Measurements from ENCODE around the gene TP53TG5. TPM values are rescaled to one million over a fixed set of nuclear protein-coding genes. Genes with fewer than 3 reads are reported as not detected.
A peak's percentile ranks its signal among the peaks of the same experiment; 100 is the strongest.

Gene TP53TG5
- total RNA-seq, 1 experiment from 2014 or later = not detected

- Histone ChIP-seq H3K36me3 (ENCODE audit: insufficient read depth, low read length) (no peaks in the 10 kb centered on the region), H3K27me3 (ENCODE audit: low read length) (no peaks in the 10 kb centered on the region), H2AFZ (ENCODE audit: low read length) (no peak overlapping the region), H3K27ac (ENCODE audit: low read length) (no peak overlapping the region), H3K79me2 (ENCODE audit: low read length) (no peaks in the 10 kb centered on the region), H3K4me2 (ENCODE audit: low read depth, low read length, poor library complexity, severe bottlenecking) (no peak overlapping the region), H3K9me2 (replicated peaks; ENCODE audit: insufficient read depth, low read length) (no peaks in the 10 kb centered on the region), H4K20me1 (ENCODE audit: insufficient read depth, low read depth, low read length) (peaks cover 37% of the 10 kb centered on the region; the same call in 1 of the 2 replicates), H3K9me3 (ENCODE audit: low read length) (no peaks in the 10 kb centered on the region), H3K4me3 (ENCODE audit: low read length) (no peak overlapping the region), H3K4me1 (ENCODE audit: low read length) (peaks cover 13% of the 10 kb centered on the region), H3K9ac (ENCODE audit: low read length) (no peak overlapping the region)
- DNase-seq = no peak
Measured at GRCh38 chr20:45374966-45375365, 3.2 kb downstream of the TP53TG5 start.

DNA sequence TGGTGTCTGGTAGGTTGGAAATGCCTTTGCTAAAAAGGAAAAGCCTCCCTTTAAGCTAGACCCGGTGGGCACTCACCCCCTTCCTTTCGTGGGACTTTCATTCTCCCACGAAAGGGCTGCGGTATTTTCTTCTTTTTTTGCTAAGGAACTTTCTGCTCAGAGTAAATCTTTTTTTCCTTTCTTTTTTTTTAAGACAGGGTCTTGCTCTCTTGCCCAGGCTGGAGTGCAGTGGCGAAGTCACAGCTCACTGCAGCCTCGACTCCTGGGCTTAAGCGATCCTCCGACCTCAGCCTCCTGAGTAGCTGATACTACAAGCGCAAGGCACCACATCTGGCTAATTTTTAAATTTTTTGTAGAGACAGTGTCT, 4.0 kb downstream of the TP53TG5 start:
- peak overlapping the region; percentile 68 for H3K4me2 ChIP-seq (ENCODE audit: low read depth, low read length, poor library complexity, severe bottlenecking)
- H3K27ac ChIP-seq (ENCODE audit: low read length) = no peak overlapping the region
- H3K4me1 ChIP-seq (ENCODE audit: low read length) = peaks cover 18% of the 10 kb centered on the region
- no peaks in the 10 kb centered on the region for H3K36me3 ChIP-seq (ENCODE audit: insufficient read depth, low read length)
- no peak overlapping the region for H3K4me3 ChIP-seq (ENCODE audit: low read length)
- no peak overlapping the region for H3K9ac ChIP-seq (ENCODE audit: low read length)
- H3K9me2 ChIP-seq (replicated peaks; ENCODE audit: insufficient read depth, low read length) = no peaks in the 10 kb centered on the region
- no peak overlapping the region for H2AFZ ChIP-seq (ENCODE audit: low read length)
- peaks cover 40% of the 10 kb centered on the region; the same call in 1 of the 2 replicates for H4K20me1 ChIP-seq (ENCODE audit: insufficient read depth, low read depth, low read length)
- no peaks in the 10 kb centered on the region for H3K27me3 ChIP-seq (ENCODE audit: low read length)
- H3K79me2 ChIP-seq (ENCODE audit: low read length) = no peaks in the 10 kb centered on the region
- no peak for DNase-seq
- no peaks in the 10 kb centered on the region for H3K9me3 ChIP-seq (ENCODE audit: low read length)

GRCh38 chr20:45373353-45374100, 4.6 kb downstream of the TP53TG5 start:
- Histone ChIP-seq H3K9me3 (ENCODE audit: low read length) (no peaks in the 10 kb centered on the region), H3K27ac (ENCODE audit: low read length) (no peak overlapping the region), H3K36me3 (ENCODE audit: insufficient read depth, low read length) (no peaks in the 10 kb centered on the region), H2AFZ (ENCODE audit: low read length) (peak overlapping the region; percentile 42; the same call in 1 of the 2 replicates), H3K79me2 (ENCODE audit: low read length) (no peaks in the 10 kb centered on the region), H4K20me1 (ENCODE audit: insufficient read depth, low read depth, low read length) (peaks cover 44% of the 10 kb centered on the region; the same call in 1 of the 2 replicates), H3K27me3 (ENCODE audit: low read length) (no peaks in the 10 kb centered on the region), H3K4me2 (ENCODE audit: low read depth, low read length, poor library complexity, severe bottlenecking) (peak overlapping the region; percentile 68), H3K4me1 (ENCODE audit: low read length) (peaks cover 23% of the 10 kb centered on the region), H3K9me2 (replicated peaks; ENCODE audit: insufficient read depth, low read length) (no peaks in the 10 kb centered on the region), H3K4me3 (ENCODE audit: low read length) (peak overlapping the region; percentile 53), H3K9ac (ENCODE audit: low read length) (peak overlapping the region; percentile 40; the same call in 1 of the 2 replicates)
- peak; percentile 94 for DNase-seq

DNA sequence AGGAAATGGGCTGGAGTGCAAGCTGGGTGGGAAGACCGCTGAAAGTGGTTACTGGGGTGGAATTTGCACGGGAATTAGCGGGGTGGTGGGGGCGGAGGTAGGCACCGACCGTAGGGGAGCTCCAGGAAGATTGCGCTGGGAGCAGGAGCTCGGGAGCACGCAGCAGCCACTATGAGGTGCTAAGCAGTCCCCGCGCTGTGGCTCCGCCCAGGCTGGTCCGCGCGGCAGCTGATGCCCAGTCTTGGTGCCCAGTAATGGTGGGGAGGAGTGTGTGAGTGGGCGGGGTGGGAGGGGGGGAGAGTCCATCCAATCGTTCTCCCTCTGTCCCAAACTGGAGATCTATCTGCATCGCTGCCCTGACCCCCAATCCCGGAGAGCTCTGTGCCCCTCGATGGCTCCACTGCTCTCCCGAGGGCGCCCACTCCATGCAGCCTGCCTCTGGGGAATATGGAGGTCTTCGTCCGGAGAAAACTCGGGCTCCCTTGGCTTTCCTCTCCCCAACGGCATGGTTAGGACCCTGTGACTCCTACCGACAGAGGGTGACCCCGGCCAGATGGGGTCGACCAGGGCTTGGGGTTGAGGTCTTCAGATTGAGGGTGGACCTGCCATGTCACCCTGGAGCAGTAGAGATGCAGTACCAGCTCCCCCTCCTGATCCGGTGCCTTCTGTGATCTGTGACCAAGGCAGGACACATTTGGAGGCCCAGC, 5.3 kb downstream of the TP53TG5 start:
- no peak overlapping the region for H3K9ac ChIP-seq (ENCODE audit: low read length)
- H3K4me2 ChIP-seq (ENCODE audit: low read depth, low read length, poor library complexity, severe bottlenecking) = no peak overlapping the region
- H3K4me3 ChIP-seq (ENCODE audit: low read length) = no peak overlapping the region
- peaks cover 26% of the 10 kb centered on the region for H3K4me1 ChIP-seq (ENCODE audit: low read length)
- H3K9me2 ChIP-seq (replicated peaks; ENCODE audit: insufficient read depth, low read length) = no peaks in the 10 kb centered on the region
- peaks cover 40% of the 10 kb centered on the region; the same call in 1 of the 2 replicates for H4K20me1 ChIP-seq (ENCODE audit: insufficient read depth, low read depth, low read length)
- no peaks in the 10 kb centered on the region for H3K79me2 ChIP-seq (ENCODE audit: low read length)
- H3K9me3 ChIP-seq (ENCODE audit: low read length) = no peaks in the 10 kb centered on the region
- no peak for DNase-seq
- H3K27ac ChIP-seq (ENCODE audit: low read length) = no peak overlapping the region
- no peaks in the 10 kb centered on the region for H3K27me3 ChIP-seq (ENCODE audit: low read length)
- H3K36me3 ChIP-seq (ENCODE audit: insufficient read depth, low read length) = no peaks in the 10 kb centered on the region
- no peak overlapping the region for H2AFZ ChIP-seq (ENCODE audit: low read length)

DNA sequence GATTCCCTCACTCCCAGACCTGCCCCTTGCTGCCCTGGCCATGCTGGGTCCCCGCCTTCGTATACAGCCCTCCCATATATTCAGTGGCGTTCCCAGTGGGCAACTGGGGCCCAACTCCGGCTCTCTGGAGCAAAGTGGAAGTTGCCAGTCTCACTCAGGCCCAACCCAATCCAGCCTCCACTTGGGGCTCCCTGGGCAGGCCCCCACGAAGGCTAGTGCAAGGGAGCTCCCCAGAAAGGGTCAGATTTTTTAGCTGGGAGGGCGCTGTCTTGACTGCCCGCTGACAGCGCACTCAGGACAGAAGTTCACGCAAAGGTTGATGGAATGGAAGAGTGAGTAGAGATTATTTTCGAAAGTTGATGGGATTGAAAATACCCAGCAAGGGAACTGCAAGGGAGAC, 5.9 kb downstream of the TP53TG5 start:
- H3K9me3 ChIP-seq (ENCODE audit: low read length) = no peaks in the 10 kb centered on the region
- no peak overlapping the region for H3K27ac ChIP-seq (ENCODE audit: low read length)
- H3K9me2 ChIP-seq (replicated peaks; ENCODE audit: insufficient read depth, low read length) = no peaks in the 10 kb centered on the region
- no peak overlapping the region for H3K9ac ChIP-seq (ENCODE audit: low read length)
- DNase-seq = no peak
- H4K20me1 ChIP-seq (ENCODE audit: insufficient read depth, low read depth, low read length) = peaks cover 45% of the 10 kb centered on the region; the same call in 1 of the 2 replicates
- peaks cover 31% of the 10 kb centered on the region for H3K4me1 ChIP-seq (ENCODE audit: low read length)
- H3K4me2 ChIP-seq (ENCODE audit: low read depth, low read length, poor library complexity, severe bottlenecking) = no peak overlapping the region
- no peak overlapping the region for H2AFZ ChIP-seq (ENCODE audit: low read length)
- H3K4me3 ChIP-seq (ENCODE audit: low read length) = no peak overlapping the region
- no peaks in the 10 kb centered on the region for H3K27me3 ChIP-seq (ENCODE audit: low read length)
- no peaks in the 10 kb centered on the region for H3K79me2 ChIP-seq (ENCODE audit: low read length)
- no peaks in the 10 kb centered on the region for H3K36me3 ChIP-seq (ENCODE audit: insufficient read depth, low read length)

DNA sequence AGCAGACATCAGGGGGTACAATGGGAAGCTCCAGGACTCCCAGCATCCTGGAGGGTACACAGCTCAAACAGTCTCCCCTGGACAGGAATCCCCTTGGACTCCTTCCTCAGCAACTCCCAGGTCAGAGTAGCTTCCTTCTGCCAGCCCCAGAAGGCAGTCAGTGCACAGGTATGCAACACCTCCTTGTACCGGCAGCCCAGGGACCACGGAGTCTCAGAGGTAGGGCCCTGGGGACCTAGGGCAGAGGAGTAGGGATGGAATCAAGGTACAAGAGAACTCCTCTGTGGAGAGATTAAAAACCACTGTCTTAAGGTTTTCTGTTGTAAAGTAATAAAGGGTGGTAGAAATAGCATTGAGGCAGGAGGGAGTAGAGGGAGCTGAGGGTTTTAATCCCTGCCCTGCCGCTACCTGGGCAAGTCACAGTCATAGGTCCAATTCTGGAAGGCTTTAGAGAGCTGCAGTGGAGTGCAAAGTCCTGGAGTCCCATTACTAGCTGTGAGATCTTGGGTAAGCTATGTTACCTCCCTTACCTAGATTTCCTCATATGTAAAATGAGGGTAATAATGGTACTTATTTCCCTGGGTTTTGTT, 7.5 kb downstream of the TP53TG5 start:
- Histone ChIP-seq H3K79me2 (ENCODE audit: low read length) (no peaks in the 10 kb centered on the region), H3K4me2 (ENCODE audit: low read depth, low read length, poor library complexity, severe bottlenecking) (no peak overlapping the region), H2AFZ (ENCODE audit: low read length) (no peak overlapping the region), H3K36me3 (ENCODE audit: insufficient read depth, low read length) (no peaks in the 10 kb centered on the region; the same call in 1 of the 2 replicates), H3K27me3 (ENCODE audit: low read length) (no peaks in the 10 kb centered on the region), H3K27ac (ENCODE audit: low read length) (no peak overlapping the region), H3K4me1 (ENCODE audit: low read length) (peaks cover 39% of the 10 kb centered on the region), H3K9ac (ENCODE audit: low read length) (no peak overlapping the region), H3K9me3 (ENCODE audit: low read length) (no peaks in the 10 kb centered on the region), H3K4me3 (ENCODE audit: low read length) (no peak overlapping the region), H3K9me2 (replicated peaks; ENCODE audit: insufficient read depth, low read length) (no peaks in the 10 kb centered on the region), H4K20me1 (ENCODE audit: insufficient read depth, low read depth, low read length) (peaks cover 60% of the 10 kb centered on the region)
- no peak for DNase-seq

- 0 out of 2 replicates have a peak overlapping the region, but pooled peaks have one; percentile 5 for H3K9ac ChIP-seq (ENCODE audit: low read length)
- no peaks in the 10 kb centered on the region for H3K27me3 ChIP-seq (ENCODE audit: low read length)
- H3K27ac ChIP-seq (ENCODE audit: low read length) = peak overlapping the region; percentile 76
- no peaks in the 10 kb centered on the region for H3K79me2 ChIP-seq (ENCODE audit: low read length)
- peak overlapping the region; percentile 71 for H3K4me2 ChIP-seq (ENCODE audit: low read depth, low read length, poor library complexity, severe bottlenecking)
- peak overlapping the region; percentile 45 for H3K4me3 ChIP-seq (ENCODE audit: low read length)
- H3K9me3 ChIP-seq (ENCODE audit: low read length) = no peaks in the 10 kb centered on the region
- no peaks in the 10 kb centered on the region; the same call in 1 of the 2 replicates for H3K36me3 ChIP-seq (ENCODE audit: insufficient read depth, low read length)
- peaks cover 43% of the 10 kb centered on the region for H3K4me1 ChIP-seq (ENCODE audit: low read length)
- H3K9me2 ChIP-seq (replicated peaks; ENCODE audit: insufficient read depth, low read length) = no peaks in the 10 kb centered on the region
- H2AFZ ChIP-seq (ENCODE audit: low read length) = no peak overlapping the region
- H4K20me1 ChIP-seq (ENCODE audit: insufficient read depth, low read depth, low read length) = peaks cover 57% of the 10 kb centered on the region
- peak; percentile 98 for DNase-seq
Measured at GRCh38 chr20:45368221-45368980, 9.7 kb downstream of the TP53TG5 start.
